PC-9 (cell line): ENCODE data around the gene EQTN. TPM values are rescaled to one million over a fixed set of nuclear protein-coding genes. Genes with fewer than 3 reads are reported as not detected.

Experiments
- BruUV-seq: library from RNA; stranded (reverse); fragments of 400-500 nt; replicated peaks from 2 replicates; lab custom pipeline; 2021; lab: Mats Ljungman, UMichigan
- CTCF ChIA-PET: fragments of 300-600 bp; sonication (Branson Sonifier 250); formaldehyde crosslinking; loops from one replicate; lab custom pipeline; 2022; ENCODE audit warnings: antibody characterized with exemption; lab: Charles Lee
- POLR2A ChIA-PET: fragments of 300-600 bp; sonication (Branson Sonifier 250); formaldehyde crosslinking; loops from one replicate; lab custom pipeline; 2022; ENCODE audit warnings: antibody characterized with exemption; ENCODE audit not compliant: unreplicated experiment; lab: Charles Lee
- DNase-seq, 2 experiments: peaks; one replicate each; pipeline versions ENCODE4 v3.0.0 to v3.0.0-alpha.2; 2015 to 2022; ENCODE audit warnings: mixed read lengths in 1 of 2
- H2AFZ ChIP-seq: fragments of 200-600 bp; sonication (generic); 2 replicates; pipeline ENCODE4 v1.8.1; 2017; ENCODE audit warnings: antibody characterized with exemption
- H3F3A ChIP-seq: fragments of 200-600 bp; sonication (generic); 2 replicates; pipeline ENCODE4 v1.8.1; 2017; ENCODE audit warnings: antibody characterized with exemption, mild to moderate bottlenecking, low read depth; ENCODE audit not compliant: insufficient read depth
- H3K27ac ChIP-seq: fragments of 200-600 bp; sonication (generic); 2 replicates; pipeline ENCODE4 v1.6.1; 2016; ENCODE audit warnings: mixed run types
- H3K27me3 ChIP-seq: fragments of 200-600 bp; sonication (generic); 2 replicates; pipeline ENCODE4 v1.6.1; 2016; ENCODE audit warnings: low read depth, mixed run types; ENCODE audit not compliant: insufficient read depth
- H3K36me3 ChIP-seq: fragments of 200-600 bp; sonication (generic); 2 replicates; pipeline ENCODE4 v1.6.1; 2016; ENCODE audit warnings: low read depth, mixed run types
- H3K4me1 ChIP-seq: fragments of 200-600 bp; sonication (generic); replicated peaks from 2 replicates; pipeline ENCODE4 v1.6.1; 2016; ENCODE audit warnings: mixed run types; ENCODE audit not compliant: insufficient read depth
- H3K4me2 ChIP-seq: fragments of 200-600 bp; sonication (generic); 2 replicates; pipeline ENCODE4 v1.6.1; 2017; ENCODE audit warnings: mixed run types
- H3K4me3 ChIP-seq: fragments of 200-600 bp; sonication (generic); 2 replicates; pipeline ENCODE4 v1.6.1; 2016; ENCODE audit warnings: mixed run types
- H3K79me2 ChIP-seq: fragments of 200-600 bp; sonication (generic); 2 replicates; pipeline ENCODE4 v1.6.1; 2017; ENCODE audit warnings: low read depth, mixed run types
- H3K9me2 ChIP-seq: fragments of 200-600 bp; sonication (generic); 2 replicates; pipeline ENCODE4 v1.8.1; 2017; ENCODE audit warnings: mild to moderate bottlenecking; ENCODE audit not compliant: insufficient read depth
- H3K9me3 ChIP-seq: fragments of 200-600 bp; sonication (generic); 2 replicates; pipeline ENCODE4 v1.8.1; 2016; ENCODE audit warnings: low read depth; ENCODE audit not compliant: insufficient read depth
- H4K20me1 ChIP-seq: fragments of 200-600 bp; sonication (generic); 2 replicates; pipeline ENCODE4 v1.8.1; 2017; ENCODE audit not compliant: insufficient read depth
- EZH2 ChIP-seq: fragments of 200-600 bp; sonication (generic); IDR thresholded peaks from 2 replicates; pipeline ENCODE4 v1.8.0; 2017; ENCODE audit warnings: antibody characterized with exemption, low read depth
- intact Hi-C: fragments of 100-400 bp; cut with micrococcal nuclease; formaldehyde crosslinking; loops from one replicate; pipeline ENCODE4 v1.10.0; 2022; ENCODE audit not compliant: unreplicated experiment
- total RNA-seq: library from RNA; stranded (reverse); gene quantifications from 2 replicates; pipeline ENCODE4 v1.2.3, GENCODE V29; 2021
- TF ChIP-seq, protein P1 (sequence below): fragments of 200-600 bp; sonication (generic); conservative IDR thresholded peaks from 2 replicates; pipeline ENCODE4 v1.6.1; 2017; ENCODE audit warnings: mixed run types, antibody characterized with exemption, mild to moderate bottlenecking, moderate library complexity

Gene EQTN
- total RNA-seq, 1 experiment from 2014 or later: not detected

- Histone ChIP-seq H3F3A (no peaks in the 10 kb centered on the region), H3K4me3 (no peak overlapping the region), H3K9me3 (no peaks in the 10 kb centered on the region), H3K27ac (no peak overlapping the region), H3K27me3 (no peaks in the 10 kb centered on the region), H4K20me1 (no peaks in the 10 kb centered on the region), H3K9me2 (no peaks in the 10 kb centered on the region), H2AFZ (no peak overlapping the region), H3K4me2 (no peak overlapping the region), H3K36me3 (no peaks in the 10 kb centered on the region), H3K4me1 (0 out of 2 replicates have a peak, but pooled peaks cover 3% of the 10 kb centered on the region), H3K79me2 (no peaks in the 10 kb centered on the region)
- no peak for DNase-seq
- BruUV-seq: no TSS peak
- CTCF ChIA-PET: no interaction called here
- POLR2A ChIA-PET: no interaction called here
- intact Hi-C loops: loop anchor here (10.0 kb wide), 2 partner anchors 88 to 338 kb away; no protein-coding TSS in a partner anchor
- TF ChIP-seq EZH2: no peak
- TF ChIP-seq, protein P1, sequence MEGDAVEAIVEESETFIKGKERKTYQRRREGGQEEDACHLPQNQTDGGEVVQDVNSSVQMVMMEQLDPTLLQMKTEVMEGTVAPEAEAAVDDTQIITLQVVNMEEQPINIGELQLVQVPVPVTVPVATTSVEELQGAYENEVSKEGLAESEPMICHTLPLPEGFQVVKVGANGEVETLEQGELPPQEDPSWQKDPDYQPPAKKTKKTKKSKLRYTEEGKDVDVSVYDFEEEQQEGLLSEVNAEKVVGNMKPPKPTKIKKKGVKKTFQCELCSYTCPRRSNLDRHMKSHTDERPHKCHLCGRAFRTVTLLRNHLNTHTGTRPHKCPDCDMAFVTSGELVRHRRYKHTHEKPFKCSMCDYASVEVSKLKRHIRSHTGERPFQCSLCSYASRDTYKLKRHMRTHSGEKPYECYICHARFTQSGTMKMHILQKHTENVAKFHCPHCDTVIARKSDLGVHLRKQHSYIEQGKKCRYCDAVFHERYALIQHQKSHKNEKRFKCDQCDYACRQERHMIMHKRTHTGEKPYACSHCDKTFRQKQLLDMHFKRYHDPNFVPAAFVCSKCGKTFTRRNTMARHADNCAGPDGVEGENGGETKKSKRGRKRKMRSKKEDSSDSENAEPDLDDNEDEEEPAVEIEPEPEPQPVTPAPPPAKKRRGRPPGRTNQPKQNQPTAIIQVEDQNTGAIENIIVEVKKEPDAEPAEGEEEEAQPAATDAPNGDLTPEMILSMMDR: no peak
Measured at GRCh38 chr9:27336829-27337228, 39.9 kb upstream of the EQTN start.

DNA sequence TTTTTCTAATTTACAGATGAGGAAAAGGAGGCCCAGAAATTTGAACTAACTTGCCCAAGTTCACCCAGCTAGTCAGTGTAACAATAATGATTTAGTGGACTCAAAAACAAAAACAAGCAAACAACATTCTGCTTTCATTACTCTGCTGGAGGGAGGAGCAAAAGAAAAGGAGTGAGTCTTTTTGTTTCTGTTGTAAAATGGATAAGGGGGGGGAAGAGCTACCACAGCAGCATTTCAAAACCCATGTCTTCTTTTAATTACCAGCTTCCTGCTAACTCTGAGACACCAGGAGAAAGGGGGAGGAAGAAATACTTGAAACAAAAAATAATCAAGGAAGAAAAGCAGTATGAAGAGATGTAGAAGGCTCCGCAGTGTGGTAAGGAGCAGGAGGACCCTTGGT, 39.2 kb upstream of the EQTN start:
- Histone ChIP-seq H3K4me1 (0 out of 2 replicates have a peak, but pooled peaks cover 3% of the 10 kb centered on the region), H3K36me3 (no peaks in the 10 kb centered on the region), H3K9me3 (no peaks in the 10 kb centered on the region), H3K27ac (no peak overlapping the region), H3K4me2 (no peak overlapping the region), H4K20me1 (no peaks in the 10 kb centered on the region), H2AFZ (no peak overlapping the region), H3K4me3 (no peak overlapping the region), H3K79me2 (no peaks in the 10 kb centered on the region), H3K27me3 (no peaks in the 10 kb centered on the region), H3F3A (no peaks in the 10 kb centered on the region), H3K9me2 (no peaks in the 10 kb centered on the region)
- ChIA-PET POLR2A (no interaction called here), CTCF (no interaction called here)
- no TSS peak for BruUV-seq
- intact Hi-C loops: loop anchor here (10.0 kb wide), 2 partner anchors 89 to 339 kb away; no protein-coding TSS in a partner anchor
- TF ChIP-seq, protein P1: no peak
- no peak for TF ChIP-seq EZH2
- no peak for DNase-seq

GRCh38 chr9:27335075-27335474, 38.1 kb upstream of the EQTN start:
- H3K27ac ChIP-seq: no peak overlapping the region
- no TSS peak for BruUV-seq
- TF ChIP-seq, protein P1: no peak
- TF ChIP-seq EZH2: no peak
- no peaks in the 10 kb centered on the region for H3K36me3 ChIP-seq
- H4K20me1 ChIP-seq: no peaks in the 10 kb centered on the region
- H3K4me2 ChIP-seq: no peak overlapping the region
- intact Hi-C loops: loop anchor here (10.0 kb wide), 2 partner anchors 90 to 340 kb away; no protein-coding TSS in a partner anchor
- H3K4me1 ChIP-seq: 0 out of 2 replicates have a peak, but pooled peaks cover 3% of the 10 kb centered on the region
- no peak overlapping the region for H3K4me3 ChIP-seq
- ChIA-PET POLR2A (no interaction called here), CTCF (interaction anchor here (0.6 kb wide), 1 partner anchor 709 kb away, joined by 3 read pairs; no protein-coding TSS in a partner anchor)
- H3K9me3 ChIP-seq: no peaks in the 10 kb centered on the region
- H2AFZ ChIP-seq: no peak overlapping the region
- no peaks in the 10 kb centered on the region for H3K79me2 ChIP-seq
- no peaks in the 10 kb centered on the region for H3K27me3 ChIP-seq
- no peak for DNase-seq
- H3K9me2 ChIP-seq: no peaks in the 10 kb centered on the region
- no peaks in the 10 kb centered on the region for H3F3A ChIP-seq
